Omental fat pad (tissue), 4 donors: ENCODE data around the gene NOS1. TPM values are rescaled to one million over a fixed set of nuclear protein-coding genes. Genes with fewer than 3 reads are reported as not detected.
"Not testable (repeated sequence)": the region's sequence is repeated elsewhere in the genome, so short reads cannot be mapped to it uniquely, and the experiment has no call there.

Experiments used
- ATAC-seq: fragments of 150-250 bp; one replicate; pipeline ENCODE4 v1.9.1; 2016; ENCODE audit warnings: mild to moderate bottlenecking, moderate library complexity; ENCODE audit not compliant: low FRiP score
- DNase-seq: peaks from one replicate; pipeline ENCODE4 v3.0.0-alpha.2; 2019; ENCODE audit warnings: low spot score
- total RNA-seq, 4 donors: library from RNA; depleted of rRNA; stranded (reverse); fragments of >200 nt; gene quantifications; one replicate each; pipeline ENCODE4 v1.1.0, GENCODE V29; 2016
- TF ChIP-seq, protein P1 (sequence below), 3 donors: fragments of 450-650 bp; IDR thresholded peaks; one replicate each; pipeline ENCODE4 v1.5.1; 2016 to 2017; ENCODE audit warnings: antibody characterized with exemption in 3 of 3, mild to moderate bottlenecking in 3 of 3, moderate library complexity in 2 of 3

NOS1 gene
- total RNA-seq, 4 donors from 2014 or later: under 0.01 to 1.4 (median 0.11) TPM

DNA sequence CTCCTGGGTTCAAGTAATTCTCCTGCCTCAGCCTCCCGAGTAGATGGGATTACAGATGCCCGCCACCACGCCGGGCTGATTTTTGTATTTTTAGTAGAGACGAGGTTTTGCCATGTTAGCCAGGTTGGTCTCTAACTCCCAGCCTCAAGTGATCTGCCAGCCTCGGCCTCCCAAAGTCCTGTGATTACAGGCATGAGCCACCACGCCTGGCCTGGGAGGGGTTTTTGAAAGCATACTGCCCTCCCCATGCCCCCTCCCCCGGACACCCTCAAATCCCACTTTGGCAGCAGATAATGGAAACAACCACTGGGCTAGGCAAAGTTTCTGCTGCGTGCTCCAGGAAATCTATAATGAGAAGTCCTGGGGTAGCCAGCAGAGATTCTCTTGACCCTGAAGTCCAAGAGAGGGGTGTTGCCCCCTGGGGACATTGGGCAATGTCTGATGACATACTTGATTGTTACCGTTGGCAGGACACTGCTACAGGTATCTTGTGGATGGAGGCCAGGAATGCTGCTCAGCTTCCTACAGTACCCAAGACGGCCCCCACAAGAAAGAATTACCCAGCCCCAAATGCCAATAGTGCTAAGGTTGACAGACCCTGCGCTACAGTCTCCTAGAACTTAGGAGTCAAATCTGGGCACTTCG lies 152.5 kb downstream of the NOS1 start:
- no peak for DNase-seq
- TF ChIP-seq, protein P1, sequence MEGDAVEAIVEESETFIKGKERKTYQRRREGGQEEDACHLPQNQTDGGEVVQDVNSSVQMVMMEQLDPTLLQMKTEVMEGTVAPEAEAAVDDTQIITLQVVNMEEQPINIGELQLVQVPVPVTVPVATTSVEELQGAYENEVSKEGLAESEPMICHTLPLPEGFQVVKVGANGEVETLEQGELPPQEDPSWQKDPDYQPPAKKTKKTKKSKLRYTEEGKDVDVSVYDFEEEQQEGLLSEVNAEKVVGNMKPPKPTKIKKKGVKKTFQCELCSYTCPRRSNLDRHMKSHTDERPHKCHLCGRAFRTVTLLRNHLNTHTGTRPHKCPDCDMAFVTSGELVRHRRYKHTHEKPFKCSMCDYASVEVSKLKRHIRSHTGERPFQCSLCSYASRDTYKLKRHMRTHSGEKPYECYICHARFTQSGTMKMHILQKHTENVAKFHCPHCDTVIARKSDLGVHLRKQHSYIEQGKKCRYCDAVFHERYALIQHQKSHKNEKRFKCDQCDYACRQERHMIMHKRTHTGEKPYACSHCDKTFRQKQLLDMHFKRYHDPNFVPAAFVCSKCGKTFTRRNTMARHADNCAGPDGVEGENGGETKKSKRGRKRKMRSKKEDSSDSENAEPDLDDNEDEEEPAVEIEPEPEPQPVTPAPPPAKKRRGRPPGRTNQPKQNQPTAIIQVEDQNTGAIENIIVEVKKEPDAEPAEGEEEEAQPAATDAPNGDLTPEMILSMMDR (IDR thresholded peaks at IDR 0.05): no peak
- ATAC-seq: no peak

DNA sequence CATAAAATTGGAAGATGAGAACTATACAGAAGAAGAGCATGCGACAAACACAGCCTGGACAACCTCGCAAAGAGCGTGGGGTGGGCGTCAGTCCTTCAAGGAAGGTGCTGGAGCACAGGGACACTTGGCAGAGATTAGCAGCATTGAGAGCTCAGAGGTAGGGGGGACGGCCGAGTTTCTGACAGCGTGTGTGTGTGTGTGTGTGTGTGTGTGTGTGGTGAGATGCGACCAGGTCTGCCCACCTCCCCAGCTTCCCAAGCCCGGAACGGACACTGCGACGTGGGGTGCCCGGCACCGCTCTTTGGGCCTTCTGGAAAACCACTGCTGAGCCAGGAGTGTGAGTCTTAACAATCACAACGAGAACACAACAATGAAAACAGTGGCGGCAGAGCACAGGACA lies 153.2 kb downstream of the NOS1 start:
- TF ChIP-seq, protein P1 (IDR thresholded peaks at IDR 0.05): no peak
- ATAC-seq (no peak), DNase-seq (no peak)

DNA sequence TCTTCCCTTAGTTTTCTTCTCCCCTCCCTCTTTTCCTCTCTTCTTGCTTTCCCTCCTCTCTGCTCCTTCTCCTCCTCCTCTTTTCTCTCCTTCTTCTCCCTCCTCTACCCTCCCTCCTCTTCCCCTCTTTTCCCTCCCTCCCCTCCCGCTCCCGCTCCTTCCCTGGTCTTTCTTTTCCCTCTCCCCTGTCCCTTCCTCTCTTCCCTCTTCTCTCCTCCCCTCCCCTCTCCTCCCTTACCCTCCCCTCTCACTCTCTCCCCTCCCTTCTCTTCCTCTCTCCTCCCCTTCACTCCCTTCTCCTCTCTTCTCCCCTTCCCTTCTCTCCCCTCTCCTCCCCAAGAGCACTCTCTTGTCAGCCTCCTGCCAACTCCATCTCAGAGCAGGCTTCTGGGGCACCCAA lies 153.8 kb downstream of the NOS1 start:
- no peak for DNase-seq
- no peak for ATAC-seq
- TF ChIP-seq, protein P1 (IDR thresholded peaks at IDR 0.05): no peak

DNA sequence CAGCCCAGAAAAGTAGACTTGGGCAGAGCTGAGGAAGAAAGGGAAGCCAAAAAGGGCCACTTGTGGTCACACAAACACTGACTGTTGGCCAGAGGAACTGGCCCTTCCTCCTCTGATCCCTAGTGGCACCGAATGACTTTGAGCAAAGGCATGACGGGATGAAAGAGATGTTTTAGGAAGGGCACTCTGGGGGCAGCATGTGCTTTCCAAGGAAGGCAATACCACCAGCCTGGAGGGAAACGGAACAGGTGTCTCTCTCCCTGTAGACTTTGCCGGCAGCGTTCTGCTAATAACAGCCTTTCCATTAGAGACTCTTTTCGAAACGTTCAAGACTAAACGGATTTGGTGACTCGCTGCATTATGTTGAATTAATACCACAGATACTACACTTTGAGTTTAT lies 158.9 kb downstream of the NOS1 start:
- TF ChIP-seq, protein P1 (IDR thresholded peaks at IDR 0.05): no peak
- DNase-seq (no peak), ATAC-seq (no peak)

- TF ChIP-seq, protein P1 (IDR thresholded peaks at IDR 0.05): no peak
- ATAC-seq: no peak
- DNase-seq: no peak
Measured at GRCh38 chr12:117202033-117202432, 159.4 kb downstream of the NOS1 start.

- not testable (repeated sequence) for DNase-seq, ATAC-seq
Measured at GRCh38 chr12:117199956-117200744, 161.3 kb downstream of the NOS1 start.

- ATAC-seq, DNase-seq: not testable (repeated sequence)
Measured at GRCh38 chr12:117196334-117196733, 165.1 kb downstream of the NOS1 start.

DNA sequence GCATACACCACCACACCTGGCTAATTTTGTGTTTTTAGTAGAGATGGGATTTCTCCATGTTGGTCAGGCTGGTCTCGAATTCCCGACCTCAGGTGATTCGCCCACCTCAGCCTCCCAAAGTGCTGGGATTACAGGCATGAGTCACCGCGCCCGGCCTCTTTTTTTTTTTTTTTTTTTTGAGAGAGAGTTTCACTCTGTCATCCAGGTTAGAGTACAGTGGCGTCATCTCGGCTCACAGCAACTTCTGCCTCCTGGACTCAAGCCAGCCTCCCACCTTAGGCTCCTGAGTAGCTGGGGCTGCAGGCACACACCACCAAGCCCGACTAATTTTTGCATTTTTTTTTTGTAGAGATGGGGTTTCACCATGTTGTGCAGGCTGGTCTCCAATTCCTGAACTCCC lies 166.4 kb downstream of the NOS1 start:
- not testable (repeated sequence) for ATAC-seq, DNase-seq
